Activated naive CD8-positive, alpha-beta T cell treated with anti-CD3 and anti-CD28 coated beads, Interleukin-2, amount 50 U/mL, for 16 hours (primary cell): ENCODE measurements around the gene VCPKMT.
"Not testable (repeated sequence)": the region's sequence is repeated elsewhere in the genome, so short reads cannot be mapped to it uniquely, and the experiment has no call there.

ENCODE experiments used
- DNase-seq: peaks from one replicate; pipeline ENCODE4 v3.0.0-alpha.2; 2020; ENCODE audit warnings: low read depth, low spot score

The VCPKMT gene

GRCh38 chr14:50092006-50092555 lies 24.3 kb downstream of the VCPKMT start:
- DNase-seq = no peak

GRCh38 chr14:50091240-50091913 lies 25.0 kb downstream of the VCPKMT start:
- DNase-seq = no peak

- no peak for DNase-seq
Observed at GRCh38 chr14:50089208-50089607, 27.2 kb downstream of the VCPKMT start.

- no peak for DNase-seq
Observed at GRCh38 chr14:50088731-50089130, 27.6 kb downstream of the VCPKMT start.

- no peak for DNase-seq
Observed at GRCh38 chr14:50088117-50088515, 28.3 kb downstream of the VCPKMT start.

GRCh38 chr14:50087341-50088116 lies 28.8 kb downstream of the VCPKMT start:
- no peak for DNase-seq

- DNase-seq = no peak
Observed at GRCh38 chr14:50086321-50086711, 30.1 kb downstream of the VCPKMT start.

- no peak for DNase-seq
Observed at GRCh38 chr14:50085570-50086320, 30.6 kb downstream of the VCPKMT start.

- DNase-seq = no peak
Observed at GRCh38 chr14:50084666-50085065, 31.7 kb downstream of the VCPKMT start.

GRCh38 chr14:50083467-50084337 lies 32.7 kb downstream of the VCPKMT start:
- peak; percentile 30 for DNase-seq

GRCh38 chr14:50082784-50083466 lies 33.4 kb downstream of the VCPKMT start:
- DNase-seq = peak; percentile 64

GRCh38 chr14:50082308-50082742 lies 34.0 kb downstream of the VCPKMT start:
- DNase-seq = no peak

GRCh38 chr14:50079103-50079502 lies 37.3 kb downstream of the VCPKMT start:
- DNase-seq = not testable (repeated sequence)

- not testable (repeated sequence) for DNase-seq
Observed at GRCh38 chr14:50073663-50074062, 42.7 kb downstream of the VCPKMT start.

- no peak for DNase-seq
Observed at GRCh38 chr14:50072395-50072794, 44.0 kb downstream of the VCPKMT start.

GRCh38 chr14:50070840-50071548 lies 45.4 kb downstream of the VCPKMT start:
- no peak for DNase-seq

- DNase-seq = no peak
Observed at GRCh38 chr14:50070230-50070629, 46.1 kb downstream of the VCPKMT start.

- DNase-seq = no peak
Observed at GRCh38 chr14:50069325-50069724, 47.0 kb downstream of the VCPKMT start.

- DNase-seq = no peak
Observed at GRCh38 chr14:50068496-50068895, 47.9 kb downstream of the VCPKMT start.
